Adrenal gland (tissue), 12 donors: ENCODE data around the gene EFEMP1. TPM values are rescaled to one million over a fixed set of nuclear protein-coding genes. Genes with fewer than 3 reads are reported as not detected.

Experiments used
- DNase-seq, 7 donors: peaks; one replicate each; pipeline ENCODE4 v3.0.0-alpha.2; 2019 to 2020
- H3K27ac ChIP-seq, 5 donors: fragments of 200-600 bp; sonication (generic) in 4 of 5; 1 replicate in 3 of 5; 2 replicates in 2 of 5; pipeline versions ENCODE4 v1.5.1 to v1.8.0; 2016 to 2020; ENCODE audit warnings: mild to moderate bottlenecking in 1 of 5
- H3K27me3 ChIP-seq: fragments of 200-600 bp; 2 replicates; pipeline ENCODE4 v1.8.0; 2021
- H3K36me3 ChIP-seq, 2 donors: fragments of 200-600 bp; replicated peaks in 1 of 2; 1 replicate in 1 of 2; 2 replicates in 1 of 2; pipeline versions ENCODE4 v1.5.1 to v1.8.0; 2018 to 2022
- H3K4me1 ChIP-seq, 2 donors: fragments of 200-600 bp; replicated peaks in 1 of 2; 1 replicate in 1 of 2; 2 replicates in 1 of 2; pipeline versions ENCODE4 v1.5.1 to v1.8.0; 2018 to 2021
- H3K4me3 ChIP-seq, 4 donors: fragments of 200-600 bp; sonication (generic) in 3 of 4; one replicate each; pipeline ENCODE4 v1.5.1; 2016 to 2018
- H3K9me3 ChIP-seq, 3 donors: fragments of 200-600 bp; sonication (generic) in 1 of 3; replicated peaks in 1 of 3; 1 replicate in 2 of 3; 2 replicates in 1 of 3; pipeline versions ENCODE4 v1.5.1 to v1.8.0; 2016 to 2021
- POLR2A ChIP-seq, 2 donors: fragments of 450-650 bp; IDR thresholded peaks; one replicate each; pipeline ENCODE4 v1.6.1; 2017; ENCODE audit warnings: antibody characterized with exemption in 2 of 2, mild to moderate bottlenecking in 2 of 2, moderate library complexity in 1 of 2
- WGBS, 4 donors: extraction: QIAGEN DNeasy Blood & Tissue Kit in 2 of 4; methylation state at CpG; one replicate each; pipeline versions ENCODE4 v1.1.5 to v1.1.7; 2013 to 2017; 5-methylcytosine and 5-hydroxymethylcytosine counted together
- intact Hi-C, 2 donors: fragments of 100-400 bp; cut with DNase I; formaldehyde crosslinking; loops; one replicate each; pipeline versions ENCODE4 v1.14.1 to v1.15.0; 2022 to 2023
- polyA plus RNA-seq, 3 donors: library from polyadenylated mRNA; stranded (reverse); fragments of 200-250 nt in 2 of 3; fragments of 350-450 nt in 1 of 3; fragmentation: Illumina TruSeq in 1 of 3; extraction: RNeasy Lipid Tissue Mini Kit (QIAGEN cat#74804) in 1 of 3; gene quantifications; one replicate each; pipeline ENCODE4 v1.2.3, GENCODE V29; 2013 to 2014
- total RNA-seq, 9 donors: library from RNA; depleted of rRNA in 4 of 9; stranded (reverse); fragments of >200 nt in 4 of 9; fragments of 120-200 nt in 1 of 9; fragmentation: NEBNext Ultra II Directional in 1 of 9; extraction: Animal tissue kit (Norgen Biotek cat#: 25700) in 1 of 9; gene quantifications; one replicate each; pipeline versions ENCODE4 v1.1.0 to v1.2.4, GENCODE V29; 2013 to 2023
- TF ChIP-seq, protein P1 (sequence below), 6 experiments: fragments of 450-650 bp in 4 of 6; fragments of 200-600 bp in 2 of 6; sonication (generic) in 1 of 6; IDR thresholded peaks; 1 replicate in 5 of 6; 2 replicates in 1 of 6; pipeline versions ENCODE4 v1.5.1 to v1.8.0; 2016 to 2021; ENCODE audit warnings: antibody characterized with exemption in 6 of 6, mild to moderate bottlenecking in 2 of 6, moderate library complexity in 1 of 6
- donor health status: healthy with polysubstance abuse.
- donor health status: Bipolar disorder and iron deficiency.
- donor health status: DM: yes; HTN: yes; CAD: no.
- donor health status: DM: no; HTN: no; CAD: no.
- donor health status: DM: no; HTN: no; CAD: no.
- donor health status: DM: yes; HTN: yes; CAD: no.

Gene EFEMP1
- total and polyA plus RNA-seq, 12 donors: 3.9 to 430 (median 124) TPM

DNA sequence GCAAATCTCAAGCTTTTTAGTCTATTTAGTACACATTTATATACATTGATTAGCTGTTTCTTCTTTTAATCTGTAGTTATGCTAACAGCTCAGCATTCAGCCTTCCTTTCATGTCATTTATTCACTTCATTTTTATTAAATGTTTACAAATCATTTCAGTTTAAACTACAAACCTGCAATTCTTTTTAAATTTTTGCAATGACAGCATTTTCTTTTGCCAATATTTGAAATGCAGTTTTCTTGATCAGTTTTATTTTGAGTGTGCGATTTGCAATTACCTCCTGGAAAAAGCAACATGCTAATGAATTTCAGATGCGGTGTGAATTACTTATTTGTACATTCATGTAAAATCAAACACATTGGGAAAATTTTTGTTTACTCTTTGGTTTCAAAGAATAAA is 13.5 kb downstream of the EFEMP1 start:
- H3K4me3 ChIP-seq: no peak overlapping the region
- H3K27me3 ChIP-seq: peaks cover 9% of the 10 kb centered on the region
- intact Hi-C loops: no loop called here
- no peaks in the 10 kb centered on the region for H3K4me1 ChIP-seq
- WGBS, 4 donors: 84 to 94% (median 90%) methylated on average over 2 of the region's 2 CpGs
- H3K27ac ChIP-seq: no peak overlapping the region
- H3K9me3 ChIP-seq: no peaks in the 10 kb centered on the region
- DNase-seq: no peak
- no peaks in the 10 kb centered on the region for H3K36me3 ChIP-seq
- TF ChIP-seq, protein P1, sequence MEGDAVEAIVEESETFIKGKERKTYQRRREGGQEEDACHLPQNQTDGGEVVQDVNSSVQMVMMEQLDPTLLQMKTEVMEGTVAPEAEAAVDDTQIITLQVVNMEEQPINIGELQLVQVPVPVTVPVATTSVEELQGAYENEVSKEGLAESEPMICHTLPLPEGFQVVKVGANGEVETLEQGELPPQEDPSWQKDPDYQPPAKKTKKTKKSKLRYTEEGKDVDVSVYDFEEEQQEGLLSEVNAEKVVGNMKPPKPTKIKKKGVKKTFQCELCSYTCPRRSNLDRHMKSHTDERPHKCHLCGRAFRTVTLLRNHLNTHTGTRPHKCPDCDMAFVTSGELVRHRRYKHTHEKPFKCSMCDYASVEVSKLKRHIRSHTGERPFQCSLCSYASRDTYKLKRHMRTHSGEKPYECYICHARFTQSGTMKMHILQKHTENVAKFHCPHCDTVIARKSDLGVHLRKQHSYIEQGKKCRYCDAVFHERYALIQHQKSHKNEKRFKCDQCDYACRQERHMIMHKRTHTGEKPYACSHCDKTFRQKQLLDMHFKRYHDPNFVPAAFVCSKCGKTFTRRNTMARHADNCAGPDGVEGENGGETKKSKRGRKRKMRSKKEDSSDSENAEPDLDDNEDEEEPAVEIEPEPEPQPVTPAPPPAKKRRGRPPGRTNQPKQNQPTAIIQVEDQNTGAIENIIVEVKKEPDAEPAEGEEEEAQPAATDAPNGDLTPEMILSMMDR (IDR thresholded peaks at IDR 0.05): no peak
- TF ChIP-seq POLR2A (IDR thresholded peaks at IDR 0.05): no peak

DNA sequence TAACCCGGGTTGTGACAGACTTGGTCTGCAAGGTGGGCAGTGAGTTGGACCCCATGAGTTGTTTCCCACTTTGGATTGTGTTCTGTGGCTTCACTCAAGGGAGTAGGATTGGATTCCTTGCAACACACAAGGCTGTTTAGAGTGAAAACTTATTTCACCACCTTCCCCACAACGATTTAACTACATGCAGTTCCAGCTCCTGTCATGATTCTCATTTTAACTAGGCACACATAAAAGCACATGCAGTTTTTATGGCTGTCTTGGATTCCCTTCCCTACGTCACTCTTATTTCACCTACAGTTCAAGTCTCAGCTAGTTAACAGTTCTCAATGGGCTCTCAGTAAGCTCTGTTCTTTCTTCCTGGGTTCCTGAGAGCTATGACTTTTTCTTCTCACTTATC is 15.9 kb downstream of the EFEMP1 start:
- Histone ChIP-seq H3K4me1 (no peaks in the 10 kb centered on the region), H3K4me3 (no peak overlapping the region), H3K9me3 (no peaks in the 10 kb centered on the region), H3K36me3 (no peaks in the 10 kb centered on the region), H3K27ac (no peak overlapping the region), H3K27me3 (peaks cover 9% of the 10 kb centered on the region)
- intact Hi-C loops: no loop called here
- WGBS, 4 donors: 35 to 55% (median 50%) methylated on average over 3 of the region's 3 CpGs
- DNase-seq: no peak
- TF ChIP-seq, protein P1 (IDR thresholded peaks at IDR 0.05): no peak
- TF ChIP-seq POLR2A (IDR thresholded peaks at IDR 0.05): no peak

DNA sequence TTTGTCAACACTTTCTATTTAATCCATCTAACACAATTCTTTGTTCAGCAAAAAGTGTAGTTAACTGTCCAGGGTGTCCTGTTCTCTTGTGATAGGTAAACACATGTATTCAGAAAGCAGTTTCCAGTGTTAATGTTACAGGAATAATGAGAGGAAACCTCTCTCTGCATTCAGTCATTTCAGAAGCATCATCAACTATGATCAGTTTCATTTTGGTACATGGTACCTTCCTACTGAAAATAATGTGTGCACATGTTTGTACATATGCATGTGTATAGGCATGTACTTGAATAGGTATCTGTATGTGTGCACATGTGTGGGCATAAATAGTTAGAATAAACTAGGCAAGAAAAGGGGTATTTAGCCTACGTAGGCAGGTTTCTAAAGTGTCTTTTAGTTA is 16.6 kb downstream of the EFEMP1 start:
- WGBS, 4 donors: 63 to 80% (median 72%) methylated on average over 1 of the region's 1 CpG
- H3K36me3 ChIP-seq: no peaks in the 10 kb centered on the region
- H3K27me3 ChIP-seq: peaks cover 9% of the 10 kb centered on the region
- TF ChIP-seq POLR2A (IDR thresholded peaks at IDR 0.05): no peak
- TF ChIP-seq, protein P1 (IDR thresholded peaks at IDR 0.05): no peak
- no peaks in the 10 kb centered on the region for H3K4me1 ChIP-seq
- no peak for DNase-seq
- H3K9me3 ChIP-seq: no peaks in the 10 kb centered on the region
- intact Hi-C loops: no loop called here
- H3K4me3 ChIP-seq: no peak overlapping the region
- no peak overlapping the region for H3K27ac ChIP-seq

DNA sequence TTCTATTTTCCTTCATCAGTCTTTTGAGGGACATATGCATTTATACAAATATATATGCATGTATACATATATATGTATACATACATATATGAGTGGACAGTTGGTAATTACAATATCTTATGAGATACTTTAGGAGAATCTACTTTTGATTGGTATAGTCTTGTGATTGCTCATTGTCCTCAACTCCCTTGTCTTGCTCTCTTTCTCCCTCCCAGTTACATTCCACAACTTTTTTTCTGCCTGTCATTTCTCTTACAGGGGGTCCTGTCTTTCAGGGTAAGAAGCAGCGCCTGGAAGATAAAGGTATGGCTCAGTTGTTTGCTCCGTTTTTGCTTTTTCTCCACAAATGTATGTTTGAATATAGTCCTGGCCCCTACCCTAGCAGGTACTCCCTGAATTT is 19.9 kb downstream of the EFEMP1 start:
- Histone ChIP-seq H3K4me3 (no peak overlapping the region), H3K36me3 (no peaks in the 10 kb centered on the region), H3K4me1 (no peaks in the 10 kb centered on the region), H3K27me3 (peaks cover 5% of the 10 kb centered on the region), H3K27ac (no peak overlapping the region), H3K9me3 (no peaks in the 10 kb centered on the region)
- TF ChIP-seq POLR2A (IDR thresholded peaks at IDR 0.05): no peak
- TF ChIP-seq, protein P1 (IDR thresholded peaks at IDR 0.05): no peak
- no peak for DNase-seq
- intact Hi-C loops: no loop called here
- WGBS, 4 donors: 81 to 86% (median 84%) methylated on average over 2 of the region's 2 CpGs
